HepG2 (cell line): Measurements from ENCODE around the gene GNAS-AS1. TPM values are rescaled to one million over a fixed set of nuclear protein-coding genes. Genes with fewer than 3 reads are reported as not detected.

Source experiments
- CENPX ChIP-seq: sonication (generic); formaldehyde crosslinking; IDR thresholded peaks from 2 replicates; pipeline ENCODE4 v1.9.0; 2021; ENCODE audit warnings: mild to moderate bottlenecking, missing genetic modification reagents, moderate library complexity
- DMAP1 ChIP-seq: IDR thresholded peaks from 2 replicates; pipeline ENCODE4 v1.6.1; 2016
- GLI4 ChIP-seq: sonication (generic); formaldehyde crosslinking; IDR thresholded peaks from 2 replicates; pipeline ENCODE4 v1.5.1; 2020; ENCODE audit warnings: missing genetic modification reagents, mild to moderate bottlenecking, moderate library complexity, borderline replicate concordance
- NCOR1 ChIP-seq: fragments of 200-600 bp; sonication (generic); IDR thresholded peaks from 2 replicates; pipeline ENCODE4 v1.7.0; 2017; ENCODE audit warnings: antibody characterized with exemption, low read length, borderline replicate concordance
- NFIC ChIP-seq: IDR thresholded peaks from 2 replicates; pipeline ENCODE4 v1.6.1; 2012; ENCODE audit warnings: mild to moderate bottlenecking, low read length, inconsistent platforms
- RNF2 ChIP-seq: fragments of 450-650 bp; conservative IDR thresholded peaks from 2 replicates; pipeline ENCODE4 v1.6.1; 2016; ENCODE audit warnings: low read depth
- RXRB ChIP-seq: IDR thresholded peaks from 2 replicates; pipeline ENCODE4 v1.6.1; 2016; ENCODE audit warnings: borderline replicate concordance, missing genetic modification reagents, missing compliant biosample characterization
- ZFP36 ChIP-seq: fragments of 150-350 bp; IDR thresholded peaks from 2 replicates; pipeline ENCODE4 v1.6.1; 2018; ENCODE audit warnings: borderline replicate concordance, low read length, low read depth; ENCODE audit not compliant: partially characterized antibody
- ZNF274 ChIP-seq: sonication (generic); formaldehyde crosslinking; IDR thresholded peaks from 2 replicates; pipeline ENCODE4 v1.5.1; 2020; ENCODE audit warnings: mild to moderate bottlenecking, missing genetic modification reagents
- ZNF563 ChIP-seq: sonication (generic); formaldehyde crosslinking; IDR thresholded peaks from 2 replicates; pipeline ENCODE4 v1.8.0; 2022; ENCODE audit warnings: mild to moderate bottlenecking, moderate library complexity, missing genetic modification reagents
- ZNF567 ChIP-seq: sonication (generic); formaldehyde crosslinking; IDR thresholded peaks from 2 replicates; pipeline ENCODE4 v1.8.1; 2023; ENCODE audit warnings: mild to moderate bottlenecking, missing genetic modification reagents, borderline replicate concordance
- ZNF614 ChIP-seq: IDR thresholded peaks from 2 replicates; pipeline ENCODE4 v1.6.1; 2018; ENCODE audit warnings: missing biosample characterization, missing genetic modification reagents, inconsistent platforms, borderline replicate concordance
- ZNF619 ChIP-seq: sonication (generic); formaldehyde crosslinking; IDR thresholded peaks from 2 replicates; pipeline ENCODE4 v1.4.0; 2020; ENCODE audit warnings: mild to moderate bottlenecking, missing genetic modification reagents
- ZNF670 ChIP-seq: sonication (generic); formaldehyde crosslinking; IDR thresholded peaks from 2 replicates; pipeline ENCODE4 v1.8.0; 2022; ENCODE audit warnings: mild to moderate bottlenecking, missing genetic modification reagents, borderline replicate concordance
- ZNF772 ChIP-seq: sonication (generic); formaldehyde crosslinking; IDR thresholded peaks from 2 replicates; pipeline ENCODE4 v1.5.0; 2020; ENCODE audit warnings: mild to moderate bottlenecking, missing genetic modification reagents
- ZNF780A ChIP-seq: sonication (generic); formaldehyde crosslinking; IDR thresholded peaks from 2 replicates; pipeline ENCODE4 v1.8.0; 2022; ENCODE audit warnings: mild to moderate bottlenecking, missing genetic modification reagents, moderate library complexity
- polyA plus RNA-seq, 8 experiments: library from polyadenylated mRNA; depleted of rRNA in 3 of 8; stranded (reverse) in 7 of 8; unstranded in 1 of 8; fragments of >200 nt; fragmentation: Illumina TruSeq in 4 of 8; extraction: Trizol in 4 of 8; gene quantifications; 2 replicates each; pipeline versions ENCODE4 v1.2.1 to v1.2.3, GENCODE V29; 2011 to 2016; ENCODE audit warnings: low read depth in 4 of 8, missing spikeins in 1 of 8, mixed read lengths in 1 of 8; ENCODE audit not compliant: insufficient read depth in 1 of 8
- total RNA-seq, 5 experiments: library from RNA; depleted of rRNA; stranded (reverse); fragments of >200 nt; fragmentation: Illumina TruSeq; extraction: Trizol; gene quantifications; 2 replicates each; pipeline ENCODE4 v1.2.3, GENCODE V29; 2016; ENCODE audit warnings: low read depth in 1 of 5
- TF ChIP-seq, protein P1 (sequence below), 2 experiments: sonication (generic) in 1 of 2; formaldehyde crosslinking in 1 of 2; IDR thresholded peaks; 2 replicates each; pipeline versions ENCODE4 v1.5.1 to v1.6.1; 2011 to 2020; ENCODE audit warnings: borderline replicate concordance in 1 of 2, low read depth in 1 of 2, low read length in 1 of 2, mild to moderate bottlenecking in 1 of 2, missing genetic modification reagents in 1 of 2, moderate library complexity in 1 of 2
- TF ChIP-seq, protein P2 (sequence below): sonication (generic); formaldehyde crosslinking; IDR thresholded peaks from 2 replicates; pipeline ENCODE4 v1.4.0; 2020; ENCODE audit warnings: missing genetic modification reagents, borderline replicate concordance
- TF ChIP-seq, protein P3 (sequence below): sonication (generic); formaldehyde crosslinking; IDR thresholded peaks from 2 replicates; pipeline ENCODE4 v1.5.1; 2020; ENCODE audit warnings: mild to moderate bottlenecking, moderate library complexity, missing genetic modification reagents
- TF ChIP-seq, protein P4 (sequence below): IDR thresholded peaks from 2 replicates; pipeline ENCODE4 v1.6.1; 2016
- TF ChIP-seq, protein P5 (sequence below): sonication (generic); formaldehyde crosslinking; IDR thresholded peaks from 2 replicates; pipeline ENCODE4 v1.4.0; 2020; ENCODE audit warnings: mild to moderate bottlenecking, low read depth, missing genetic modification reagents
- TF ChIP-seq, protein P6 (sequence below): IDR thresholded peaks from 2 replicates; pipeline ENCODE4 v1.6.1; 2016; ENCODE audit warnings: low read depth, borderline replicate concordance

Gene GNAS-AS1
- total and polyA plus RNA-seq, 2 of the 13 experiments (the other 11 are each of a cell fraction or from before 2014, with no cell fraction given) = not detected

DNA sequence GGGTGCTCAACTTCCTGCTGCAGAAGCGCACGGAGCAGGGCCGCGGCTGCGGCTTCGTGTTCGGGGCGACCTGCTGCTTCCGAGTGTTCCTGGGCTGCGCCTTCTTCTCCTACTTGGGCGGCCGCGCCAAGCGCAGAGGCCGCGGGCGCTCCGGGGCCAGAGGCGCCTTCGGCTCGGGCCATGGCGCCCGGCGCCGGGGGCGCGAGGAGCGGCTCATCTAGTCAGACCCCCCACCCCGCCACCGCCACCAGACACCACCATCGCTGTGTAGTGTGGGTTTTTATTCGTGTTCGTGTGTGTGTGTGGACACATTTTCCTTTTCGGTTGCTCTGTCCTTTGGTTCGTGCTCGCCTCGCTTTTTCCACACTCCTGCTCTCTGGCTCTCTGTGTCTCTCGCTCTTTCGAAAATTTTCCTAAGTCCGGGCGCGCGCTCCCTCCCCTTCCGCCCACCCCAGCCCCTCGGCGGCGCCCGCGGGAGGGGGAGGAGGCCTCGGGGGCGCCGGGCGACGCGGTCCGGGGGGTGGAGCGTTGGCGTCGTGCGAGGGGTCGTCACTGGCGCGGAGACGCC is 39.9 kb upstream of the GNAS-AS1 start (continued):
- TF ChIP-seq ZFP36 (no peak), RNF2 (peak; percentile 82), NCOR1 (no peak), ZNF614 (CRISPR knock-in tag) (0 out of 2 replicates have a peak, but pooled peaks have one; percentile 21), NFIC (no peak), ZNF772 (CRISPR knock-in tag) (0 out of 2 replicates have a peak, but pooled peaks have one; percentile 51), DMAP1 (CRISPR knock-in tag) (0 out of 2 replicates have a peak, but pooled peaks have one; percentile 23), ZNF567 (CRISPR knock-in tag) (no peak), ZNF619 (CRISPR knock-in tag) (no peak), ZNF274 (CRISPR knock-in tag) (0 out of 2 replicates have a peak, but pooled peaks have one; percentile 27), ZNF670 (peak; percentile 62; the same call in 1 of the 2 replicates), RXRB (peak; percentile 55), ZNF780A (CRISPR knock-in tag) (no peak), GLI4 (no peak), CENPX (CRISPR knock-in tag) (no peak), ZNF563 (CRISPR knock-in tag) (0 out of 2 replicates have a peak, but pooled peaks have one; percentile 75)
- TF ChIP-seq, protein P1, sequence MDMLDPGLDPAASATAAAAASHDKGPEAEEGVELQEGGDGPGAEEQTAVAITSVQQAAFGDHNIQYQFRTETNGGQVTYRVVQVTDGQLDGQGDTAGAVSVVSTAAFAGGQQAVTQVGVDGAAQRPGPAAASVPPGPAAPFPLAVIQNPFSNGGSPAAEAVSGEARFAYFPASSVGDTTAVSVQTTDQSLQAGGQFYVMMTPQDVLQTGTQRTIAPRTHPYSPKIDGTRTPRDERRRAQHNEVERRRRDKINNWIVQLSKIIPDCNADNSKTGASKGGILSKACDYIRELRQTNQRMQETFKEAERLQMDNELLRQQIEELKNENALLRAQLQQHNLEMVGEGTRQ (IDR thresholded peaks at IDR 0.05; ENCODE audit: low read depth, low read length) = no peak
- TF ChIP-seq, protein P1 (CRISPR knock-in tag; IDR thresholded peaks at IDR 0.05; ENCODE audit: borderline replicate concordance) = no peak
- TF ChIP-seq, protein P2, sequence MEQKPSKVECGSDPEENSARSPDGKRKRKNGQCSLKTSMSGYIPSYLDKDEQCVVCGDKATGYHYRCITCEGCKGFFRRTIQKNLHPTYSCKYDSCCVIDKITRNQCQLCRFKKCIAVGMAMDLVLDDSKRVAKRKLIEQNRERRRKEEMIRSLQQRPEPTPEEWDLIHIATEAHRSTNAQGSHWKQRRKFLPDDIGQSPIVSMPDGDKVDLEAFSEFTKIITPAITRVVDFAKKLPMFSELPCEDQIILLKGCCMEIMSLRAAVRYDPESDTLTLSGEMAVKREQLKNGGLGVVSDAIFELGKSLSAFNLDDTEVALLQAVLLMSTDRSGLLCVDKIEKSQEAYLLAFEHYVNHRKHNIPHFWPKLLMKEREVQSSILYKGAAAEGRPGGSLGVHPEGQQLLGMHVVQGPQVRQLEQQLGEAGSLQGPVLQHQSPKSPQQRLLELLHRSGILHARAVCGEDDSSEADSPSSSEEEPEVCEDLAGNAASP = no peak
- TF ChIP-seq, protein P3, sequence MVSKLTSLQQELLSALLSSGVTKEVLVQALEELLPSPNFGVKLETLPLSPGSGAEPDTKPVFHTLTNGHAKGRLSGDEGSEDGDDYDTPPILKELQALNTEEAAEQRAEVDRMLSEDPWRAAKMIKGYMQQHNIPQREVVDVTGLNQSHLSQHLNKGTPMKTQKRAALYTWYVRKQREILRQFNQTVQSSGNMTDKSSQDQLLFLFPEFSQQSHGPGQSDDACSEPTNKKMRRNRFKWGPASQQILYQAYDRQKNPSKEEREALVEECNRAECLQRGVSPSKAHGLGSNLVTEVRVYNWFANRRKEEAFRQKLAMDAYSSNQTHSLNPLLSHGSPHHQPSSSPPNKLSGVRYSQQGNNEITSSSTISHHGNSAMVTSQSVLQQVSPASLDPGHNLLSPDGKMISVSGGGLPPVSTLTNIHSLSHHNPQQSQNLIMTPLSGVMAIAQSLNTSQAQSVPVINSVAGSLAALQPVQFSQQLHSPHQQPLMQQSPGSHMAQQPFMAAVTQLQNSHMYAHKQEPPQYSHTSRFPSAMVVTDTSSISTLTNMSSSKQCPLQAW = no peak
- TF ChIP-seq, protein P4, sequence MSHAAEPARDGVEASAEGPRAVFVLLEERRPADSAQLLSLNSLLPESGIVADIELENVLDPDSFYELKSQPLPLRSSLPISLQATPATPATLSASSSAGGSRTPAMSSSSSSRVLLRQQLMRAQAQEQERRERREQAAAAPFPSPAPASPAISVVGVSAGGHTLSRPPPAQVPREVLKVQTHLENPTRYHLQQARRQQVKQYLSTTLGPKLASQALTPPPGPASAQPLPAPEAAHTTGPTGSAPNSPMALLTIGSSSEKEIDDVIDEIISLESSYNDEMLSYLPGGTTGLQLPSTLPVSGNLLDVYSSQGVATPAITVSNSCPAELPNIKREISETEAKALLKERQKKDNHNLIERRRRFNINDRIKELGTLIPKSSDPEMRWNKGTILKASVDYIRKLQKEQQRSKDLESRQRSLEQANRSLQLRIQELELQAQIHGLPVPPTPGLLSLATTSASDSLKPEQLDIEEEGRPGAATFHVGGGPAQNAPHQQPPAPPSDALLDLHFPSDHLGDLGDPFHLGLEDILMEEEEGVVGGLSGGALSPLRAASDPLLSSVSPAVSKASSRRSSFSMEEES (CRISPR knock-in tag) = no peak
- TF ChIP-seq, protein P5, sequence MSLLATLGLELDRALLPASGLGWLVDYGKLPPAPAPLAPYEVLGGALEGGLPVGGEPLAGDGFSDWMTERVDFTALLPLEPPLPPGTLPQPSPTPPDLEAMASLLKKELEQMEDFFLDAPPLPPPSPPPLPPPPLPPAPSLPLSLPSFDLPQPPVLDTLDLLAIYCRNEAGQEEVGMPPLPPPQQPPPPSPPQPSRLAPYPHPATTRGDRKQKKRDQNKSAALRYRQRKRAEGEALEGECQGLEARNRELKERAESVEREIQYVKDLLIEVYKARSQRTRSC (CRISPR knock-in tag) = no peak
- TF ChIP-seq, protein P6, sequence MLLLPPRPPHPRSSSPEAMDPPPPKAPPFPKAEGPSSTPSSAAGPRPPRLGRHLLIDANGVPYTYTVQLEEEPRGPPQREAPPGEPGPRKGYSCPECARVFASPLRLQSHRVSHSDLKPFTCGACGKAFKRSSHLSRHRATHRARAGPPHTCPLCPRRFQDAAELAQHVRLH = no peak
